HCEC 1CT (cell line): ENCODE data around the gene HIGD2A.

Experiments
- DNase-seq: peaks from one replicate; pipeline ENCODE4 v3.0.0-alpha.2; 2017

Gene HIGD2A

DNA sequence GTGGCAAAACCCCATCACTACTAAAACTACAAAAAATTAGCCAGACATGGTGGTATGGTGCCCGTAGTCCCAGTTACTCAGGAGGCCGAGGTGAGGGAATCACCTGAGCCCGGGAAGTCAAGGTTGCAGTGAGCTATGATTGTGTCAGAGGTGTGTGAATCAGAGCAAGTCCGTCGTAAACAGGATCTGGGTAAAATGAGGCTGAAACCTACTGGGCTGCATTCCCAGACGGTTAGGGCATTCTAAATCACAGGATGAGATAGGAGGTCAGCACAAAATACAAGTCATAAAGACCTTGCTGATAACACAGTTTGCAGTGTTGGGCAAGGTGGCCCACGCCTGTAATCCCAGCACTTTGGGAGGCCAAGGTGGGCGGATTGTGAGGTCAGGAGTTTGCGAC is 29.7 kb downstream of the HIGD2A start:
- no peak for DNase-seq

DNA sequence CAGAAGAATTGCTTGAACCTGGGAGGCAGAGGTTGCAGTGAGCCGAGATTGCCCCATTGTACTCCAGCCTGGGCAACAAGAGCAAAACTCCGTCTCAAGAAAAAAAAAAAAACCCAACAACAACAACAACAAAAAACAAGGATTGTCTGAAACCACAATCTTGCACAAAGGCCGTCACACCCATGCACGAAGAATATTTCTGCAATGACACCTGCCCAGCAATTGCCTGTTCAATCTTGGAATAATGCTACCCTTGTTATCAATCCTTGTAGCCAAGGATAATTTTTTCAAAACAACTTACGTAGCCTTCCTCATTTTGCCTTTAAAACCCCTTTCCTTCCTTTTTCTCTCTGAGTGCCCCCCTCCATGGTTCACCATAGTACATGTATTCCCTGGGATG is 31.5 kb downstream of the HIGD2A start:
- DNase-seq = no peak

GRCh38 chr5:176420972-176421544 is 32.5 kb downstream of the HIGD2A start:
- DNase-seq = no peak

DNA sequence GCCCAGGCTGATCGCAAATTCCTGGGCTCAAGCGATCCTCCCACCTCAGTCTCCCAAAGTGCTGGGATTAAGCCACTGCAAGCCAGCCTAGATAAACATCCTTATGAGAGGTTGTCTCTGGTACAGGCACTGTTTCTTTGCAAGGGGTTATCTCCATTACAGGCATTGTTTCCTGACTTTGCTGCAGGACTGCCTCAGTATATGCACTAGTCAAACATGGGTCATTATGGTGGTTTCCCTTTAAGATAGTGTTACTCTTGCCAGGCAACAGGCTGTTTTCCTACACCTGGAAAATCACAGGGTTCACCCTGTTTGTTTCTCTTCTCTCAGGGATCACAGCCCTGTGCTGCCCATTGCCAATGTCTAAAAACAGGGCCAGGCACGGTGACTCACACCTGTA is 35.6 kb downstream of the HIGD2A start:
- DNase-seq = no peak

GRCh38 chr5:176425138-176425537 is 36.6 kb downstream of the HIGD2A start:
- DNase-seq = no peak

GRCh38 chr5:176425791-176426190 is 37.2 kb downstream of the HIGD2A start:
- no peak for DNase-seq

DNA sequence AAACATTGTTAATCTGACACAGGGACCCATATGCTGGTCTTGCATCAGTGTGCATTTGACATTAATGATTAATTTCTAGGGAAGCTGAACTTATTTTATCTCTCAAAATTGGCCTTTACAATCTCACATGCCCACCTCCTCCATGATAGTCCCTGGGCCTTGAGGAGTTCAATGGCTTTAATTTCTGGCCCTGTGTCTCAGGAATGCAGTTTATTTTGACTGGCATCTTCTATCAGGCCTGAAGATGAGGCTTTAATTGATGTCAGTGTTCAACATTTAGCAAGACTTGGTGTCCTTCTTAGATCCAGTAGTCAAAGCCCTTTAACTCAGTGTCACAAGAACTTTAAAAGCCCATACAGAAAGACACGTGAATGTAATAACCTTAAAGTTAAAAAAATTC is 38.3 kb downstream of the HIGD2A start:
- DNase-seq = no peak

GRCh38 chr5:176427971-176428370 is 39.4 kb downstream of the HIGD2A start:
- peak; percentile 57 for DNase-seq

GRCh38 chr5:176429972-176430371 is 41.4 kb downstream of the HIGD2A start:
- no peak for DNase-seq

DNA sequence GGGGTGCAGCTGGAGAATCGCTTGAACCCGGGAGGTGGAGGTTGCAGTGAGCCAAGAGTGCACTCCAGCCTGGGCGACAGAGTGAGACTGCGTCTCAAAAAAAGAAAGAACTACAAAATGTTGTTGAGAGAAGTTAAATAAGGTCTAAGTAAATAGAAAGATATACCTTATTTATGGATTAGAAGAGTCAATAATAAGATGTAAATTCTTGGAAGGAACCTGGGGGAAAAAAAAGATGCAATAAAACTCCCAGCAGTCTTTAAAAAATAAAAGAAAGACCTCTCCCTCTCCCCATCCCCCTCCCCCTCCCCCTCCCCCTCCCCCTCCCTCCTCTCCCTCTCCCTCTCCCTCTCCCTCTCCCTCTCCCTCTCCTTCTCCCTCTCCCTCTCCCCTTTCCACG is 44.2 kb downstream of the HIGD2A start:
- no peak for DNase-seq

GRCh38 chr5:176436656-176437055 is 48.1 kb downstream of the HIGD2A start:
- peak; percentile 61 for DNase-seq

GRCh38 chr5:176438959-176439757 is 50.6 kb downstream of the HIGD2A start:
- DNase-seq = peak; percentile 71
